ENCODE results near the gene TMEM82.

DNA sequence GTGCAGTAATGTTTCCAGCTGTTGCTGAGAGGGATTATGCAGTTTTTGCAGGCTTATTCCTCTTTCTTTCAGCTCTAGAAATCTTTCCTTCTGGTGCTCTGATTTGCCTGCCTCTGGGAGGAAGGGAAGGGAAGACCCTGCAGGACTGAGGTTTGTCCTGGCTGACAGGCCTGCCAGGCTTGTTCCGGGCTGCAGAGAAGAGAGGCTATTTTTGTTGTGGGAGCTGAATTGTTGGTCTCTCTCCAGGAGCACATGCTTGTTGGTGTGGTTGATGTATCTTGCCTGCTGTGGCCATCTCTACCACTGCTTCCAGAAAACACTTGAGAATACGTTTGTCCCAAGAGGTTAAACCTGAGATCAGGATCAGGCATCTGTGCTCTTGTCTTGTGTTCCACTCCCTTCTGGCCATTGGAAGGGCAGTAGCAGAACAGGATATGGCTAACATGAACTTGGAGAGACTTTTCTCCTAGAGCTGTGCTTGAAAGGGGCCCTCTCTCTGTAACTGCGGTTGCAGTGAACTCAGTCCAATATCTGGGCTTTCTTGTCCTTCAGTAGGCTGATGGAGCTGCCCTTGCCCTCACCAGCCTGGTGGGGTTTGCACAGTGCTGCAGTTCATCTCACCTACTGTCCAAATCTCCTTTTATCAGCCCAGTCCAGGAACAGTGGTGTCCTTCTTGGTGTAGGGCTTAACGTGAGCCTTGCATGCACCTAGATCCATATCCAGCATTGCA, 27.7 kb upstream of the TMEM82 start:
- TF ChIP-seq POLR2AphosphoS5 (IDR thresholded peaks at IDR 0.05): no peak
- TF ChIP-seq, protein P1, sequence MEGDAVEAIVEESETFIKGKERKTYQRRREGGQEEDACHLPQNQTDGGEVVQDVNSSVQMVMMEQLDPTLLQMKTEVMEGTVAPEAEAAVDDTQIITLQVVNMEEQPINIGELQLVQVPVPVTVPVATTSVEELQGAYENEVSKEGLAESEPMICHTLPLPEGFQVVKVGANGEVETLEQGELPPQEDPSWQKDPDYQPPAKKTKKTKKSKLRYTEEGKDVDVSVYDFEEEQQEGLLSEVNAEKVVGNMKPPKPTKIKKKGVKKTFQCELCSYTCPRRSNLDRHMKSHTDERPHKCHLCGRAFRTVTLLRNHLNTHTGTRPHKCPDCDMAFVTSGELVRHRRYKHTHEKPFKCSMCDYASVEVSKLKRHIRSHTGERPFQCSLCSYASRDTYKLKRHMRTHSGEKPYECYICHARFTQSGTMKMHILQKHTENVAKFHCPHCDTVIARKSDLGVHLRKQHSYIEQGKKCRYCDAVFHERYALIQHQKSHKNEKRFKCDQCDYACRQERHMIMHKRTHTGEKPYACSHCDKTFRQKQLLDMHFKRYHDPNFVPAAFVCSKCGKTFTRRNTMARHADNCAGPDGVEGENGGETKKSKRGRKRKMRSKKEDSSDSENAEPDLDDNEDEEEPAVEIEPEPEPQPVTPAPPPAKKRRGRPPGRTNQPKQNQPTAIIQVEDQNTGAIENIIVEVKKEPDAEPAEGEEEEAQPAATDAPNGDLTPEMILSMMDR (IDR thresholded peaks at IDR 0.05): no peak
- TF ChIP-seq EP300 (IDR thresholded peaks at IDR 0.05): no peak

Data from stomach (tissue), 4 donors.